Mesothelial cell of epicardium (in vitro differentiated cells): ENCODE data around the gene ADAMTSL2. TPM values are rescaled to one million over a fixed set of nuclear protein-coding genes. Genes with fewer than 3 reads are reported as not detected.

Experiments used
- DNase-seq, 2 experiments: peaks; one replicate each; pipeline ENCODE4 v3.0.0; 2021; ENCODE audit warnings: low spot score in 2 of 2; ENCODE audit not compliant: unreplicated experiment in 2 of 2
- H3K27ac Mint-ChIP-seq: 2 replicates; pipeline ENCODE4 v1.8.0; 2021; ENCODE audit warnings: mixed read lengths
- H3K27me3 Mint-ChIP-seq: 2 replicates; pipeline ENCODE4 v1.8.0; 2021; ENCODE audit warnings: low read depth, mixed read lengths
- H3K36me3 Mint-ChIP-seq: 2 replicates; pipeline ENCODE4 v1.8.0; 2021; ENCODE audit warnings: mixed read lengths
- H3K4me1 Mint-ChIP-seq: 2 replicates; pipeline ENCODE4 v1.8.0; 2021; ENCODE audit warnings: mixed read lengths
- H3K4me3 Mint-ChIP-seq: 2 replicates; pipeline ENCODE4 v1.8.0; 2021; ENCODE audit warnings: mild to moderate bottlenecking, moderate library complexity, mixed read lengths
- H3K9me3 Mint-ChIP-seq: 2 replicates; pipeline ENCODE4 v1.8.0; 2021; ENCODE audit warnings: mixed read lengths
- CTCF ChIP-seq: fragments of 200-600 bp; sonication (generic); IDR thresholded peaks from one replicate; pipeline ENCODE4 v1.5.0; 2021; ENCODE audit warnings: antibody characterized with exemption; ENCODE audit not compliant: unreplicated experiment
- total RNA-seq: library from RNA; stranded (reverse); gene quantifications from 3 replicates; pipeline ENCODE4 v1.2.1, GENCODE V29; 2021

The ADAMTSL2 gene
- total RNA-seq, 1 donor from 2014 or later, result 6.5 TPM

- H3K36me3 Mint-ChIP-seq, result no peaks in the 10 kb centered on the region
- H3K27ac Mint-ChIP-seq, result no peak overlapping the region
- TF ChIP-seq CTCF, result no peak
- no peak for DNase-seq
- no peaks in the 10 kb centered on the region for H3K27me3 Mint-ChIP-seq
- H3K4me3 Mint-ChIP-seq, result no peak overlapping the region
- no peaks in the 10 kb centered on the region for H3K9me3 Mint-ChIP-seq
- H3K4me1 Mint-ChIP-seq, result peaks cover 20% of the 10 kb centered on the region
Observed at GRCh38 chr9:133553973-133554713, 19.6 kb downstream of the ADAMTSL2 start.

- Mint-ChIP-seq H3K36me3 (no peaks in the 10 kb centered on the region), H3K27me3 (no peaks in the 10 kb centered on the region), H3K4me1 (peaks cover 22% of the 10 kb centered on the region), H3K27ac (no peak overlapping the region), H3K4me3 (no peak overlapping the region), H3K9me3 (no peaks in the 10 kb centered on the region)
- no peak for DNase-seq
- no peak for TF ChIP-seq CTCF
Observed at GRCh38 chr9:133554729-133555128, 20.2 kb downstream of the ADAMTSL2 start.

GRCh38 chr9:133556354-133556753 is 21.9 kb downstream of the ADAMTSL2 start:
- no peak for DNase-seq
- peaks cover 25% of the 10 kb centered on the region for H3K4me1 Mint-ChIP-seq
- peak overlapping the region; percentile 34 for H3K27ac Mint-ChIP-seq
- no peak overlapping the region for H3K4me3 Mint-ChIP-seq
- TF ChIP-seq CTCF, result no peak
- H3K36me3 Mint-ChIP-seq, result no peaks in the 10 kb centered on the region
- H3K27me3 Mint-ChIP-seq, result no peaks in the 10 kb centered on the region
- H3K9me3 Mint-ChIP-seq, result no peaks in the 10 kb centered on the region

GRCh38 chr9:133557581-133557980 is 23.1 kb downstream of the ADAMTSL2 start:
- no peaks in the 10 kb centered on the region for H3K9me3 Mint-ChIP-seq
- peaks cover 25% of the 10 kb centered on the region for H3K4me1 Mint-ChIP-seq
- no peaks in the 10 kb centered on the region for H3K27me3 Mint-ChIP-seq
- no peak for DNase-seq
- no peak for TF ChIP-seq CTCF
- H3K4me3 Mint-ChIP-seq, result no peak overlapping the region
- H3K27ac Mint-ChIP-seq, result peak overlapping the region; percentile 90
- H3K36me3 Mint-ChIP-seq, result no peaks in the 10 kb centered on the region

- Mint-ChIP-seq H3K27ac (peak overlapping the region; percentile 90), H3K36me3 (no peaks in the 10 kb centered on the region), H3K27me3 (peaks cover 4% of the 10 kb centered on the region), H3K9me3 (no peaks in the 10 kb centered on the region), H3K4me1 (peaks cover 30% of the 10 kb centered on the region), H3K4me3 (peak overlapping the region; percentile 27)
- DNase-seq, result no peak
- TF ChIP-seq CTCF, result no peak
Observed at GRCh38 chr9:133558191-133559126, 24.0 kb downstream of the ADAMTSL2 start.
